H9 (cell line): ENCODE measurements around the gene UNC13D. TPM values are rescaled to one million over a fixed set of nuclear protein-coding genes. Genes with fewer than 3 reads are reported as not detected.

Experiments
- DNase-seq: peaks from one replicate; pipeline ENCODE4 v3.0.0-alpha.2; 2017
- H2AFZ ChIP-seq: one replicate; pipeline ENCODE4 v1.6.1; 2013; ENCODE audit warnings: mild to moderate bottlenecking, low read length, control low read depth, moderate library complexity
- H2AK5ac ChIP-seq: 2 replicates; pipeline ENCODE4 v1.6.1; 2013; ENCODE audit warnings: low read length, control low read depth, mixed read lengths; ENCODE audit not compliant: insufficient read length
- H2BK120ac ChIP-seq: one replicate; pipeline ENCODE4 v1.6.1; 2013; ENCODE audit warnings: low read depth, mild to moderate bottlenecking, low read length, control low read depth, inconsistent platforms; ENCODE audit not compliant: poor library complexity, severe bottlenecking
- H2BK12ac ChIP-seq: 2 replicates; pipeline ENCODE4 v1.6.1; 2013; ENCODE audit warnings: low read length, control low read depth, mixed read lengths, low read depth; ENCODE audit not compliant: insufficient read length
- H2BK15ac ChIP-seq: 2 replicates; pipeline ENCODE4 v1.6.1; 2013; ENCODE audit warnings: low read depth, low read length, control low read depth
- H2BK20ac ChIP-seq: one replicate; pipeline ENCODE4 v1.6.1; 2013; ENCODE audit warnings: low read depth, mild to moderate bottlenecking, low read length, control low read depth, inconsistent platforms; ENCODE audit not compliant: poor library complexity, severe bottlenecking
- H2BK5ac ChIP-seq: 2 replicates; pipeline ENCODE4 v1.6.1; 2013; ENCODE audit warnings: low read length, control low read depth, mixed read lengths; ENCODE audit not compliant: insufficient read length
- H3K14ac ChIP-seq: 2 replicates; pipeline ENCODE4 v1.6.1; 2013; ENCODE audit warnings: low read length, control low read depth; ENCODE audit not compliant: insufficient read depth
- H3K18ac ChIP-seq: 2 replicates; pipeline ENCODE4 v1.6.1; 2013; ENCODE audit warnings: low read depth, mild to moderate bottlenecking, mixed read lengths, low read length, control low read depth; ENCODE audit not compliant: insufficient read length
- H3K23ac ChIP-seq: 2 replicates; pipeline ENCODE4 v1.6.1; 2013; ENCODE audit warnings: low read length, control low read depth, mixed read lengths, low read depth; ENCODE audit not compliant: insufficient read length
- H3K23me2 ChIP-seq: 2 replicates; pipeline ENCODE4 v1.6.1; 2013; ENCODE audit warnings: low read depth, mild to moderate bottlenecking, mixed read lengths, low read length, control low read depth; ENCODE audit not compliant: insufficient read length, poor library complexity, severe bottlenecking
- H3K27ac ChIP-seq: 2 replicates; pipeline ENCODE4 v1.5.1; 2013; ENCODE audit warnings: low read length, control low read depth, mixed read lengths, low read depth; ENCODE audit not compliant: insufficient read length
- H3K27me3 ChIP-seq: 2 replicates; pipeline ENCODE4 v1.6.1; 2013; ENCODE audit warnings: low read length, control low read depth, inconsistent platforms; ENCODE audit not compliant: insufficient read depth
- H3K4ac ChIP-seq: 2 replicates; pipeline ENCODE4 v1.6.1; 2013; ENCODE audit warnings: low read depth, mild to moderate bottlenecking, control low read depth, inconsistent platforms, low read length, moderate library complexity
- H3K4me1 ChIP-seq: 2 replicates; pipeline ENCODE4 v1.6.1; 2013; ENCODE audit warnings: low read length, control low read depth, inconsistent platforms; ENCODE audit not compliant: insufficient read depth
- H3K4me2 ChIP-seq: 2 replicates; pipeline ENCODE4 v1.6.1; 2013; ENCODE audit warnings: low read length, control low read depth, mixed read lengths; ENCODE audit not compliant: insufficient read length, insufficient read depth
- H3K56ac ChIP-seq: 2 replicates; pipeline ENCODE4 v1.6.1; 2013; ENCODE audit warnings: low read depth, mild to moderate bottlenecking, mixed read lengths, low read length, control low read depth; ENCODE audit not compliant: insufficient read length
- H3K79me1 ChIP-seq: 2 replicates; pipeline ENCODE4 v1.6.1; 2013; ENCODE audit warnings: low read depth, mild to moderate bottlenecking, moderate library complexity, low read length, control low read depth, inconsistent platforms; ENCODE audit not compliant: insufficient read depth, poor library complexity, severe bottlenecking
- H3K79me2 ChIP-seq: 2 replicates; pipeline ENCODE4 v1.6.1; 2013; ENCODE audit warnings: low read length, control low read depth, inconsistent platforms; ENCODE audit not compliant: insufficient read depth
- H3K9ac ChIP-seq: 2 replicates; pipeline ENCODE4 v1.6.1; 2013; ENCODE audit warnings: low read length, control low read depth, mixed read lengths; ENCODE audit not compliant: insufficient read length; ENCODE audit errors: extremely low read depth
- H3K9me3 ChIP-seq: one replicate; pipeline ENCODE4 v1.6.1; 2013; ENCODE audit warnings: low read depth, low read length, inconsistent platforms; ENCODE audit not compliant: control insufficient read depth
- H3T11ph ChIP-seq: one replicate; pipeline ENCODE4 v1.6.1; 2013; ENCODE audit warnings: mild to moderate bottlenecking, low read length, control low read depth, inconsistent platforms
- H4K20me1 ChIP-seq: one replicate; pipeline ENCODE4 v1.6.1; 2013; ENCODE audit not compliant: control insufficient read depth, insufficient read length, insufficient read depth
- H4K5ac ChIP-seq: 2 replicates; pipeline ENCODE4 v1.6.1; 2013; ENCODE audit warnings: low read depth, mild to moderate bottlenecking, mixed read lengths, low read length, control low read depth; ENCODE audit not compliant: insufficient read length
- H4K8ac ChIP-seq: replicated peaks from 2 replicates; pipeline ENCODE4 v1.6.1; 2013; ENCODE audit warnings: low read length, control low read depth, mixed read lengths, low read depth; ENCODE audit not compliant: insufficient read length
- H4K91ac ChIP-seq: 2 replicates; pipeline ENCODE4 v1.6.1; 2013; ENCODE audit warnings: low read depth, mild to moderate bottlenecking, moderate library complexity, mixed read lengths, low read length, control low read depth; ENCODE audit not compliant: insufficient read length
- H3K27ac Mint-ChIP-seq, 3 experiments: 2 replicates in 2 of 3; 3 replicates in 1 of 3; pipeline ENCODE4 v1.8.0; 2020 to 2021; ENCODE audit warnings: mixed read lengths in 3 of 3, mild to moderate bottlenecking in 1 of 3, moderate library complexity in 1 of 3
- H3K27me3 Mint-ChIP-seq: 2 replicates; pipeline ENCODE4 v1.8.0; 2021; ENCODE audit warnings: low read depth, mild to moderate bottlenecking, moderate library complexity, mixed read lengths
- H3K36me3 Mint-ChIP-seq, 3 experiments: 2 replicates in 2 of 3; 3 replicates in 1 of 3; pipeline ENCODE4 v1.8.0; 2020 to 2021; ENCODE audit warnings: low read depth in 3 of 3, mixed read lengths in 3 of 3; ENCODE audit not compliant: insufficient read depth in 1 of 3
- H3K4me1 Mint-ChIP-seq, 2 experiments: 2 replicates each; pipeline ENCODE4 v1.8.0; 2020; ENCODE audit warnings: mixed read lengths in 2 of 2
- H3K4me3 Mint-ChIP-seq, 2 experiments: 2 replicates in 1 of 2; 3 replicates in 1 of 2; pipeline ENCODE4 v1.8.0; 2020 to 2021; ENCODE audit warnings: mild to moderate bottlenecking in 2 of 2, mixed read lengths in 2 of 2, moderate library complexity in 1 of 2
- H3K9me3 Mint-ChIP-seq, 2 experiments: 2 replicates in 1 of 2; 3 replicates in 1 of 2; pipeline ENCODE4 v1.8.0; 2020; ENCODE audit warnings: mild to moderate bottlenecking in 2 of 2, mixed read lengths in 2 of 2, moderate library complexity in 1 of 2
- WGBS: extraction: QIAGEN DNeasy Blood & Tissue Kit; methylation state at CpG from one replicate; pipeline ENCODE4 v1.1.7; 2013; ENCODE audit warnings: missing lambda C conversion rate, low lambda C conversion rate, mixed read lengths; ENCODE audit not compliant: insufficient read length; ENCODE audit errors: extremely low coverage; 5-methylcytosine and 5-hydroxymethylcytosine counted together
- total RNA-seq: library from RNA; stranded (reverse); gene quantifications from 2 replicates; pipeline ENCODE4 v1.2.1, GENCODE V29; 2021
- TF ChIP-seq, protein P1 (sequence below): fragments of 200-600 bp; sonication (generic); conservative IDR thresholded peaks from 3 replicates; pipeline ENCODE4 v1.8.0; 2021; ENCODE audit warnings: antibody characterized with exemption, mild to moderate bottlenecking

Gene UNC13D
- total RNA-seq, 1 experiment from 2014 or later, result 6.3 TPM

DNA sequence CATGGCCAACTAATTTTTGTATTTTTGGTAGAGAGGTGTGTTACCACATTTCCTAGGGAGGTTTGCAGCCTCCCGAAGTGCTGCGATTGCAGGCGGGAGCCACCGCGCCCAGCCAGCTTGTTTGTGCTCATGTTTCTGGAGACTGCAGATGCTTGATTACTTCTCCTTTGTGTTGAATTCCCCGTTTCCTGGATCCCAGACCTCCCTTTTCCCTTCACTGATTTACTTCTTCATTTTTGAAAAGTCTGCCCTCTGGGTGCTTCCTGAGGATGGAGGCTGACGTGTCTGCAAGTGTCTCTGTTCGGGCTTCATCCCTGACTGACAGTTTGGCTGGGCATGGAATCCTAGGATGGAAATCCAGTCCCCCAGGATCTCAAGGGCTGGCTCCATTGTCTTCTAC lies 41.2 kb upstream of the UNC13D start:
- Histone ChIP-seq H3K18ac (no peak overlapping the region), H2BK20ac (no peak overlapping the region), H3K9me3 (no peaks in the 10 kb centered on the region), H4K91ac (no peak overlapping the region), H3K56ac (no peak overlapping the region), H2AFZ (no peak overlapping the region), H3K4ac (no peak overlapping the region), H2BK120ac (no peak overlapping the region), H3K4me2 (no peak overlapping the region), H2BK12ac (no peak overlapping the region), H3K23me2 (no peaks in the 10 kb centered on the region), H3T11ph (no peak overlapping the region), H3K4me1 (no peaks in the 10 kb centered on the region), H2BK5ac (no peak overlapping the region), H3K79me2 (no peaks in the 10 kb centered on the region), H3K79me1 (no peaks in the 10 kb centered on the region), H3K9ac (no peak overlapping the region), H2BK15ac (no peak overlapping the region), H2AK5ac (no peak overlapping the region), H4K8ac (no peak overlapping the region), H3K14ac (no peak overlapping the region), H4K5ac (no peak overlapping the region), H3K23ac (no peak overlapping the region), H3K27me3 (no peaks in the 10 kb centered on the region), H3K27ac (no peak overlapping the region), H4K20me1 (no peaks in the 10 kb centered on the region)
- no CpG with 5 or more reads among the region's 8 CpGs for WGBS
- DNase-seq, result no peak
- H3K9me3 Mint-ChIP-seq, result no peaks in the 10 kb centered on the region
- H3K4me3 Mint-ChIP-seq, result no peak overlapping the region
- peaks cover 15% of the 10 kb centered on the region for H3K27me3 Mint-ChIP-seq
- TF ChIP-seq, protein P1, sequence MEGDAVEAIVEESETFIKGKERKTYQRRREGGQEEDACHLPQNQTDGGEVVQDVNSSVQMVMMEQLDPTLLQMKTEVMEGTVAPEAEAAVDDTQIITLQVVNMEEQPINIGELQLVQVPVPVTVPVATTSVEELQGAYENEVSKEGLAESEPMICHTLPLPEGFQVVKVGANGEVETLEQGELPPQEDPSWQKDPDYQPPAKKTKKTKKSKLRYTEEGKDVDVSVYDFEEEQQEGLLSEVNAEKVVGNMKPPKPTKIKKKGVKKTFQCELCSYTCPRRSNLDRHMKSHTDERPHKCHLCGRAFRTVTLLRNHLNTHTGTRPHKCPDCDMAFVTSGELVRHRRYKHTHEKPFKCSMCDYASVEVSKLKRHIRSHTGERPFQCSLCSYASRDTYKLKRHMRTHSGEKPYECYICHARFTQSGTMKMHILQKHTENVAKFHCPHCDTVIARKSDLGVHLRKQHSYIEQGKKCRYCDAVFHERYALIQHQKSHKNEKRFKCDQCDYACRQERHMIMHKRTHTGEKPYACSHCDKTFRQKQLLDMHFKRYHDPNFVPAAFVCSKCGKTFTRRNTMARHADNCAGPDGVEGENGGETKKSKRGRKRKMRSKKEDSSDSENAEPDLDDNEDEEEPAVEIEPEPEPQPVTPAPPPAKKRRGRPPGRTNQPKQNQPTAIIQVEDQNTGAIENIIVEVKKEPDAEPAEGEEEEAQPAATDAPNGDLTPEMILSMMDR, result no peak
- H3K4me1 Mint-ChIP-seq, result no peaks in the 10 kb centered on the region
- peaks cover 5 to 14% (median 12%) of the 10 kb centered on the region in 3 experiments; a peak in 6 of 7 replicates for H3K36me3 Mint-ChIP-seq
- peak overlapping the region in 1 of 3 experiments; percentile 54; a peak in 1 of 7 replicates for H3K27ac Mint-ChIP-seq
